ENCODE results near the gene TEX29. TPM values are rescaled to one million over a fixed set of nuclear protein-coding genes. Genes with fewer than 3 reads are reported as not detected.

The TEX29 gene
- total and polyA plus RNA-seq, 8 donors: 0.35 to 1.2 (median 0.58) TPM

DNA sequence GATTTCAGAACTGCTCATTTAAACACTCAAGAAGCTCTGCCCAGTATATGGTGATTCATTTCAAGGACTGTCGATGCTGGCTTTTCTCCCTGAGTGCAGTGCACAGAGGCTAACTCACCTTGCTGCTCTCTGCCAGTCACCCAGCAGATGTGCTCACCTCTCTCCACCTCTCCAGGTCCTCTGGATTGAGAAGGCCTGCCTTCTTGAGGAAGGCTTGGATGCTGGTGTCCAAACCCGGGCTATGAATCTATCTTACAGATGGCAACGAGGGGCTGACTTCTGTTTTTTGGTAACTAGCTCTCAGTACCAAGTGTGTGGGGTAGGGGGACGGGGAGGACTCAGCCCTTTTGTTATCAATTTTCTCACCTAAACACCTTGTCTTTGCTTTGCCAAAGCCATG is 47.6 kb downstream of the TEX29 start:
- no peak for DNase-seq
- Histone ChIP-seq H3K36me3 (no peaks in the 10 kb centered on the region), H3K27ac (no peak overlapping the region), H3K27me3 (peaks cover 0 to 5% of the 10 kb centered on the region in 2 donors), H3K4me1 (no peaks in the 10 kb centered on the region), H3K9me3 (no peaks in the 10 kb centered on the region), H3K4me3 (no peak overlapping the region)
- no peak for ATAC-seq
- TF ChIP-seq, protein P1, sequence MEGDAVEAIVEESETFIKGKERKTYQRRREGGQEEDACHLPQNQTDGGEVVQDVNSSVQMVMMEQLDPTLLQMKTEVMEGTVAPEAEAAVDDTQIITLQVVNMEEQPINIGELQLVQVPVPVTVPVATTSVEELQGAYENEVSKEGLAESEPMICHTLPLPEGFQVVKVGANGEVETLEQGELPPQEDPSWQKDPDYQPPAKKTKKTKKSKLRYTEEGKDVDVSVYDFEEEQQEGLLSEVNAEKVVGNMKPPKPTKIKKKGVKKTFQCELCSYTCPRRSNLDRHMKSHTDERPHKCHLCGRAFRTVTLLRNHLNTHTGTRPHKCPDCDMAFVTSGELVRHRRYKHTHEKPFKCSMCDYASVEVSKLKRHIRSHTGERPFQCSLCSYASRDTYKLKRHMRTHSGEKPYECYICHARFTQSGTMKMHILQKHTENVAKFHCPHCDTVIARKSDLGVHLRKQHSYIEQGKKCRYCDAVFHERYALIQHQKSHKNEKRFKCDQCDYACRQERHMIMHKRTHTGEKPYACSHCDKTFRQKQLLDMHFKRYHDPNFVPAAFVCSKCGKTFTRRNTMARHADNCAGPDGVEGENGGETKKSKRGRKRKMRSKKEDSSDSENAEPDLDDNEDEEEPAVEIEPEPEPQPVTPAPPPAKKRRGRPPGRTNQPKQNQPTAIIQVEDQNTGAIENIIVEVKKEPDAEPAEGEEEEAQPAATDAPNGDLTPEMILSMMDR (IDR thresholded peaks at IDR 0.05): no peak
- intact Hi-C loops (cut with DNase I): no loop called here

DNA sequence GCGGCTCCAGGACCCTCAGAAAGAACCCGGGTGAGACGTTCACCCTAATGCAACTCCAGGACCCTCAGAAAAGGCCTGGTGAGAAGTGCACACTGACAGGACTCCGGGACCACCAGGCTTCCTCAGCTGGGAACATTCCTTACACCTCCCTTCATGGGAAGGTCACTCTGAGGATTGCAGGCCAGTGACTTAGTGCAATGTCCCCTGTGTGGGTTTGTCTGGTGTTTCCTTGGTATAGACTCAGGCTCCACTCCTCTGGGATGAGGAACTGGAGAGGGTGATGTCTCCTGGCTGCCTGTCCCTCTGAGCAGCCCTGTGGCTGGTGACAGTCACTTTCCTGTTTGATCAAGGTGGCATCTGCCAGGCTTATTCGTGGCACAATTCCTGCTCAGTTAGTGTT is 49.7 kb downstream of the TEX29 start:
- Histone ChIP-seq H3K27ac (no peak overlapping the region), H3K4me3 (no peak overlapping the region), H3K36me3 (no peaks in the 10 kb centered on the region), H3K9me3 (no peaks in the 10 kb centered on the region), H3K4me1 (no peaks in the 10 kb centered on the region), H3K27me3 (no peaks in the 10 kb centered on the region)
- intact Hi-C loops (cut with DNase I): no loop called here
- DNase-seq (no peak), ATAC-seq (no peak)
- TF ChIP-seq, protein P1 (IDR thresholded peaks at IDR 0.05): no peak

DNA sequence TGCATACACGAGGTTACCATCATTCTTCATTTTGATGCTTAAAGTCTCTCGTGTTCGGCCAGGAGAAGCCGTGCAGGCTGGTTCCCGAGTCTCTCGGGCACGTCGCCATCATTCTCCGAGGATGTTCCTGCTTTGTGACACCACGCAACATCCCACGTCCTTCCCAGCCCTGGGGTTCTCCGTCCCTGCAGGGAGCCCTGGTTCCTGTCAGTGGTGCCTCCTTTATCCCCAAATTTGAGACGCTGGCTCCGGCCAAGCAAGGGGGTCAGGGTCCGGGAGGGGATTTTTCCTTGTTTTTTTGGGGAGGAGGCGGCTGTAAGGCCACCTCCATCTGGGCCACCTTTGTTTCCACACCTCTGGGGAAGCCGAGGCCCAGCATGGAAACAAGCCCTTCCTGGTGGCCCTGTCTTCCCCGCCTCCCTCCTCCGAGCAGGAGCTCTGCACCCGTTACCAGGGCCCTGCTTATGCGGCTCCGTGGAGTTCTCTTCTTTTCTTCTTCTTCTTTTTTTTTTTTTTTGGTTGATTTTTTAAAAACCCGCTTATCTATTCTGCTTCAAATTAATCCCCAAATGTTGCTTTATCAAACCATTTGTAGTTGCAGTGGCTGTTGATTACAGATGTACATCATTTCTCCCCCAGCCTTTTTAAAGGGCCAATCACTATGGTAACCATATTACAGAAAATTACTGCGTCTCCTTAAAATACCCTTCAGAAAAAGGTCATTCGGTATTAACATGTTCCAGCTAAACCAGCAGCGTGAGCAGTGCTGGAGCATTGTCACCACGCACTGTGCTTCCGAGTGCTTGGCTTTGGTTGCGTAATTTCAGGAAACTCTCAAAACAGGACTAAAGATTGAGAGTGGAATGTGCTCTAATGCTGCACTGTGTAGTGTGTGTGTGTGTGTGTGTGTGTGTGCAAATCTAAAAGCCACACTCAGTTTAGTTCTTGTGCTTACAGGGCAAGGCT is 50.4 kb downstream of the TEX29 start:
- H3K27me3 ChIP-seq: no peaks in the 10 kb centered on the region
- no peak overlapping the region for H3K27ac ChIP-seq
- no peaks in the 10 kb centered on the region for H3K4me1 ChIP-seq
- ATAC-seq: peak; percentile 98
- no peaks in the 10 kb centered on the region for H3K9me3 ChIP-seq
- DNase-seq: peak in 2 of 4 donors; percentile 57 to 76
- no peak overlapping the region for H3K4me3 ChIP-seq
- H3K36me3 ChIP-seq: no peaks in the 10 kb centered on the region
- intact Hi-C loops (cut with DNase I): no loop called here
- TF ChIP-seq, protein P1 (IDR thresholded peaks at IDR 0.05): no peak

DNA sequence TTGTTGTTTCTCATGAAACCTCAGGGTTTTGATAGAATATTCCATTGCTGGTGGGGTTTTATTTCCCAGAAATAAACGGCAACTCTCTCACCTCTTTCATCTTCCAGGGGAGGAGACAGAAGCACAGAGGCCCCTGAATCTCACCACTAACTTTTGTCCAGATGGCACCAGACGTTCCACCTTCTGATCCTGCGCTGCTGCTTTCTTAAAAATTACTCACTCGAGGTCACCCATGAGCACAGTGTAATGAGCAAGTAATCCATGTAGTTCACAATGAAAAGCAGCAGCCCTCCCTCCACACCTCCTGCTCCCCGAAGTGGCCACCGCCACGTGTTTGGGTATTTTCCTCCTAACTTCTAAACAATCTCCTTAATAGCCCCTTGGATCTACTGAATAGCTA is 51.3 kb downstream of the TEX29 start:
- H3K4me1 ChIP-seq: no peaks in the 10 kb centered on the region
- TF ChIP-seq, protein P1 (IDR thresholded peaks at IDR 0.05): no peak
- H3K27me3 ChIP-seq: no peaks in the 10 kb centered on the region
- intact Hi-C loops (cut with DNase I): no loop called here
- no peak overlapping the region for H3K27ac ChIP-seq
- no peak for ATAC-seq
- no peaks in the 10 kb centered on the region for H3K9me3 ChIP-seq
- H3K36me3 ChIP-seq: no peaks in the 10 kb centered on the region
- H3K4me3 ChIP-seq: no peak overlapping the region
- DNase-seq: no peak

DNA sequence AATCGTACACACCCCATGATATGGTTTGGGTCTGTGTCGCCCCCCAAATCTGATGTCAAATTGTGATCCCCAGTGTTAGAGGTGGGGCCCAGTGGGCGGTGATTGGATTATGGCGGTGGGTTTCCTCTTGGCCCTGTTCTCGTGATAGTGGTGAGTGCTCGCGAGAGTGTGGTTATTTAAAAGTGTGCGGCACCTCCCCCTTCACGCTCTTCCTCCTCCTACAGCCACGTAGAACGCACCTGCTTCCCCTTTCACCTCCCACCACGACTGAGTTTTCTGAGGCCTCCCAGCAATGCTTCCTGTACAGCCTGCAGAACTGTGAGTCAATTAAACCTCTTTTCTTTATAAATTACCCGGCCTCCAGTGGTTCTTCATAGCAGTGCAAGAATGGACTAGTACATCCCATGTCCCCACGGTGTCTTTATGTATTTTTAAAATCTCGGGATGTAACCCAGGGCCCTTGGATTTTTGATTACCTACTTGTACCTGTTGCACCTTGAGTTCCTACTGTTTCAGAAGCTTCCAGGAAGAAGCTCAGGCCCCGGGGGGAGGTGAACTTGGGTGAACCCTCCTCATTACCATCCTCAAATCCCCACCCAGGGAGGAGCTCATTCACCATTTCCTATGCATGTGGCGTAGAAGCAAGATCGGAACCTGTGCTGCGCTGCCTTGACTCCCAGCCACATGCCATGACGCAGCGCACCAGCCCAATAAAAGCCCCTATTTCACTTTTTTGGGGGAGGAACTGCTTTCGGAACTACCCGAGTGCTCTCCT is 52.4 kb downstream of the TEX29 start:
- Histone ChIP-seq H3K36me3 (no peaks in the 10 kb centered on the region), H3K27me3 (no peaks in the 10 kb centered on the region), H3K27ac (no peak overlapping the region), H3K9me3 (no peaks in the 10 kb centered on the region), H3K4me3 (no peak overlapping the region), H3K4me1 (no peaks in the 10 kb centered on the region)
- ATAC-seq: no peak
- DNase-seq: no peak
- intact Hi-C loops (cut with DNase I): no loop called here
- TF ChIP-seq, protein P1 (IDR thresholded peaks at IDR 0.05): no peak

Measured in left lung (tissue), 10 donors.